Activated CD4-positive, alpha-beta T cell treated with anti-CD3 and anti-CD28 coated beads for 24 hours (primary cell): ENCODE measurements around the gene ITIH3.

Source experiments
- DNase-seq, 2 donors: peaks; one replicate each; pipeline ENCODE4 v3.0.0-alpha.2; 2020; ENCODE audit warnings: low read depth in 2 of 2

The ITIH3 gene

GRCh38 chr3:52844290-52844975, 49.8 kb downstream of the ITIH3 start:
- DNase-seq: no peak

DNA sequence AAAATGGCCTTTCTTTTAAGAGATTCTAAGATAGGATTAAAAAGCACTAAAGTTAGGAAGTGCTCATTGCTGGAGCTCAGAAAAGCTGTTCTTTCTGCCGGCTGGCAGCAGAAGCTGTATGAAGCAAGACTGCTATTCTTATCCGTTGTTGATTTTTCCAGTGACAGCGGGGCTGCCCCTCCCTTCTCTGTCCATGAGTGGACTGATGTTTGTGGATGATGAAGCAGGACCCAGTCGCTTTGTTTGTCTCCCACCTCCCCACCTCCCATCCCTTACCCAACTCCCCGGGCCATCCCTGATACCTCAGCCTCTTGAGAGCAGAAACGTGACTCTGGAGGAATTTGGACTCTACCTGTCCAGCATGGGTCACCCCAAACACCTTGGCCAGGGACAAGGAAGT, 50.6 kb downstream of the ITIH3 start:
- DNase-seq: no peak

GRCh38 chr3:52845691-52846431, 51.3 kb downstream of the ITIH3 start:
- peak in 1 of 2 donors; percentile 9 for DNase-seq

DNA sequence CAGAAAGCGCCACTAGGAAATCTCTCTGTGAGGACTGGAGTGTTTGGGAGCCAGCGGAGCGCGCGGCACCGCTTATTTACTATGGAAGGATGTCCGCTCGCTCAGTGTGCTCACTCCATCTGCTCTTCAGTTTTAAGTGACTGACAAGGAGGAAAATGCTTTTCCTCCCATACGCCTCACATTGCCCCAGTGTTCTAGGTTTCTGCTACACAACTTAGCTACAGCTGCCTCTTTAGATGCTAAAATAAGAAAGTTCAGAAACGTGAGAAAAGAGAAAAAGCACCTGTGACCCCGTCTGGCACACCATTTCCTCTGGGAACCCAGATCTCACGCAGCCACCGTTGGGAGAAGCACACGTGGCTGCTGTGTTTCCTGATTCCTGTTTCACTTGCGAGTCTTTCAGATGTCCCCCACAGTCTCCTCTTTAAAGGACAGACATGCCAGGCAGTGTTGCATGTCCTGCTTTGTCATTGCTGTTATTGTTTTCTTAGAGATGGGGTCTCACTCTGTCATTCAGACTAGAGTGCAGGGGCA, 51.9 kb downstream of the ITIH3 start:
- no peak for DNase-seq

DNA sequence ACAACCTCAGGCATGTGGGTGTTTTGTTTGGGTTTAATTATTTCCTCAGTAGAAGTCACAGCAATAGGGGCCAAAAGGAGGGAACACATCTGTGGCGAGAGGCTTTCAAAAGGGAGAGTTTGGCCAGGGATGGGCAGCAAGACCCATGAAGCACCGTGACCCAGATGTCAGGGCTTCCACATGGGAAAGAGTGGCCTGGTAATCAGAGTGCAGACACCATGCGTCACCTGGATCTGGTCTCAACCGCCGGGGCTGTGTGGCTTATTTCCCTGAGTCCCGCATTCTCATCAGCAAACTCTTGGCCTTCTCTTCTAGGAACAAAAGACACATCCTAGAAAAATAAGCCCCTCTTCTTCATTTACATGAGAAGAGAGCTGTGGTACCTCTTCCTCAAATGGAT, 52.6 kb downstream of the ITIH3 start:
- no peak for DNase-seq

- no peak for DNase-seq
Measured at GRCh38 chr3:52847726-52848125, 53.1 kb downstream of the ITIH3 start.

DNA sequence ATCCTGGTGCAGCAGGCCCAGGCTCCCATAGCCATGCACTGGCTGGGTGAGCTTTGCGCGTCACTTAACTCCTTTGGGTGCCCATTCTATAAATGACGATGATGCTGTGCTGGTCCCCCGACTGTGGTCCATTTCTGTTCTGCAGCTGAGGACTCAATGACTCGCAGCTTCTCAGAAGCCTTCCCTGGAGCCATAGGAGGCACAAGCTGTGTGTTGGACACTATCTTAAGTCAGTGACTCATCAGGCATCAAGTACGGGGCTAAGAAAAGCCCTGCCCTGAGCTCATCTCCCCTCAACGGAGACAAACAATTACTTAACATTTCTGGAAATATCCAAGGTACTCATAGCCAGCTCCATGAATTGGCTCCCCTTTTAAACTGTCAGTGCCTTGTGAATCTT, 54.0 kb downstream of the ITIH3 start:
- DNase-seq: no peak

GRCh38 chr3:52849656-52850055, 55.1 kb downstream of the ITIH3 start:
- DNase-seq: no peak

DNA sequence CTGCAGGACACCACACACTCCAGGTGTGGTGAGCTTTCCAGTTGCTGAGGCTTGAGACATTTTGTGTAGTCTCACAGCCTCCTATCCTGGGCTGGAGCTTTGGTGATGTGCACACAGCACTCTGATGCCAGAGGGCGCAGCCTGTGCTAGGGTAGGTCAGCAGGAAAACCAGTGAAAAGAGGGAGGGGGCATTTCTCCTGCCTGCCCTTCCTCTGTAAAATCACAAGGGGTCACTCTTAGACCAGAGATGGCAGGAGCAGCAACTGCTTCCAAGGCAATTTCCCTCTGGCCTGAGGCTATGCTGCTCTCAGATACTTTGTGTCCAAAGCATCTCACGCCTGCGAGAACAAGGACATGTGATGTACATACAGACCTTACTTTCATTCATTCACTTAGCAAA, 56.8 kb downstream of the ITIH3 start:
- peak in 1 of 2 donors; percentile 4 for DNase-seq

DNA sequence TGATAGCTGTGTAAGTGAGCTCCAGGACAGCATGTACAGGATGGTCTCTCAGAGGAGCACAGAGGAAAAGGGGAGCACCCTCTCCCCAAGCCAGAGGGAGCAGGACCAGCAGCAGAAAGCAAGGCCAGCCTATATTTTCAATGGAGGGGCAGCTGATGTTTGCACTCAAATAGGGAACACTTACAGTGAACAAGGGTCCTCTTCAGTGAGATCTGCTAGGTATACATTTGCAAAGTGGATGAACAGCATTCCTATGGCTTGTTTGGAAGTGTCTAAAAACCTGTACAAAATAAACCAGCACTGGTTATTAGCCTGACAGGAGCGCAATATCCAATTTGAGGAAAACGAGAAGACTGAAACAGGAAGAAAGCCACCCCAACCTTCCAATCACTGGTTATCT, 57.8 kb downstream of the ITIH3 start:
- DNase-seq: no peak

- no peak for DNase-seq
Measured at GRCh38 chr3:52854013-52854412, 59.4 kb downstream of the ITIH3 start.

GRCh38 chr3:52856666-52857065, 62.1 kb downstream of the ITIH3 start:
- no peak for DNase-seq

GRCh38 chr3:52857133-52857532, 62.5 kb downstream of the ITIH3 start:
- no peak for DNase-seq

DNA sequence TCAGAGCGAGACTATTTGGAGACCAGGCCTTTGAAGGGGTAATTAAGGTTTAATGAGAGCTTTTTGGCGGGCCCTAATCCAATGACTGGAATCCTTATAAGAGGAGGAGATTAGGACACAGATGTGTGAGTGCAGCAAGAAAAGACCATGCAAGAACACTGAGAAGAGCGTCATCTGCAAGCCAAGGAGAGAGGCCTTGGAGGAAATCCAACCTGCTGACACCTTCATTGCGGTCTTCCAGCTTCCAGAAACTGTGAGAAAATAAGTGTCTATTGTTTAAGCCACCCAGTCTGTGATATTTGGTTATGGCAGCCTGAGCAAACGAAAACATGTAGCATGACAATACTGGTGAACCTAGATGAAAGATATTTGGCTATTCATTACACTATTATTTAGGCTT, 63.3 kb downstream of the ITIH3 start:
- no peak for DNase-seq
